Tibial nerve (tissue), 3 donors: ENCODE data around the gene GALNT18.

Experiments
- POLR2A ChIP-seq, 2 donors: fragments of 450-650 bp; IDR thresholded peaks; one replicate each; pipeline ENCODE4 v1.6.1; 2017; ENCODE audit warnings: antibody characterized with exemption in 2 of 2, mild to moderate bottlenecking in 2 of 2, moderate library complexity in 2 of 2
- TF ChIP-seq, protein P1 (sequence below), 5 experiments: fragments of 200-600 bp in 3 of 5; fragments of 450-650 bp in 2 of 5; sonication (generic) in 3 of 5; IDR thresholded peaks; one replicate each; pipeline ENCODE4 v1.5.1; 2016 to 2019; ENCODE audit warnings: antibody characterized with exemption in 5 of 5, mild to moderate bottlenecking in 3 of 5, moderate library complexity in 2 of 5

- TF ChIP-seq, protein P1, sequence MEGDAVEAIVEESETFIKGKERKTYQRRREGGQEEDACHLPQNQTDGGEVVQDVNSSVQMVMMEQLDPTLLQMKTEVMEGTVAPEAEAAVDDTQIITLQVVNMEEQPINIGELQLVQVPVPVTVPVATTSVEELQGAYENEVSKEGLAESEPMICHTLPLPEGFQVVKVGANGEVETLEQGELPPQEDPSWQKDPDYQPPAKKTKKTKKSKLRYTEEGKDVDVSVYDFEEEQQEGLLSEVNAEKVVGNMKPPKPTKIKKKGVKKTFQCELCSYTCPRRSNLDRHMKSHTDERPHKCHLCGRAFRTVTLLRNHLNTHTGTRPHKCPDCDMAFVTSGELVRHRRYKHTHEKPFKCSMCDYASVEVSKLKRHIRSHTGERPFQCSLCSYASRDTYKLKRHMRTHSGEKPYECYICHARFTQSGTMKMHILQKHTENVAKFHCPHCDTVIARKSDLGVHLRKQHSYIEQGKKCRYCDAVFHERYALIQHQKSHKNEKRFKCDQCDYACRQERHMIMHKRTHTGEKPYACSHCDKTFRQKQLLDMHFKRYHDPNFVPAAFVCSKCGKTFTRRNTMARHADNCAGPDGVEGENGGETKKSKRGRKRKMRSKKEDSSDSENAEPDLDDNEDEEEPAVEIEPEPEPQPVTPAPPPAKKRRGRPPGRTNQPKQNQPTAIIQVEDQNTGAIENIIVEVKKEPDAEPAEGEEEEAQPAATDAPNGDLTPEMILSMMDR (IDR thresholded peaks at IDR 0.05), result no peak
- TF ChIP-seq POLR2A (IDR thresholded peaks at IDR 0.05), result no peak
Measured at GRCh38 chr11:11669233-11669846, 47.5 kb upstream of the GALNT18 start.
